Gastroesophageal sphincter (tissue), 4 donors: ENCODE data around the gene LGALS7. TPM values are rescaled to one million over a fixed set of nuclear protein-coding genes. Genes with fewer than 3 reads are reported as not detected.
"Not testable (repeated sequence)": the region's sequence is repeated elsewhere in the genome, so short reads cannot be mapped to it uniquely, and the experiment has no call there.

Source experiments
- ATAC-seq: fragments of 150-250 bp; one replicate; pipeline ENCODE4 v1.9.1; 2016; ENCODE audit warnings: mild to moderate bottlenecking, moderate library complexity
- H3K27ac ChIP-seq, 4 donors: fragments of 200-600 bp; sonication (generic) in 3 of 4; 1 replicate in 3 of 4; 2 replicates in 1 of 4; pipeline ENCODE4 v1.5.1; 2016 to 2019
- H3K27me3 ChIP-seq: fragments of 200-600 bp; sonication (generic); one replicate; pipeline ENCODE4 v1.5.1; 2019
- H3K36me3 ChIP-seq, 2 donors: fragments of 200-600 bp; sonication (generic); one replicate each; pipeline ENCODE4 v1.5.1; 2019; ENCODE audit warnings: control low read depth in 1 of 2
- H3K4me1 ChIP-seq, 3 donors: fragments of 200-600 bp; sonication (generic); 1 replicate in 2 of 3; 2 replicates in 1 of 3; pipeline ENCODE4 v1.5.1; 2016 to 2019; ENCODE audit warnings: control low read depth in 2 of 3
- H3K4me3 ChIP-seq, 2 donors: fragments of 200-600 bp; sonication (generic); one replicate each; pipeline ENCODE4 v1.5.1; 2019; ENCODE audit warnings: mild to moderate bottlenecking in 1 of 2, moderate library complexity in 1 of 2
- H3K9me3 ChIP-seq, 3 donors: fragments of 200-600 bp; sonication (generic); one replicate each; pipeline ENCODE4 v1.5.1; 2017 to 2019; ENCODE audit warnings: control low read depth in 2 of 3
- EP300 ChIP-seq: sonication (generic); formaldehyde crosslinking; IDR thresholded peaks from one replicate; pipeline ENCODE4 v1.6.1; 2017; ENCODE audit warnings: antibody characterized with exemption, mild to moderate bottlenecking
- POLR2A ChIP-seq, 2 donors: fragments of 450-650 bp; IDR thresholded peaks; one replicate each; pipeline ENCODE4 v1.6.1; 2017; ENCODE audit warnings: antibody characterized with exemption in 2 of 2, mild to moderate bottlenecking in 2 of 2, moderate library complexity in 1 of 2
- POLR2AphosphoS5 ChIP-seq: sonication (generic); formaldehyde crosslinking; IDR thresholded peaks from one replicate; pipeline ENCODE4 v1.6.1; 2017; ENCODE audit warnings: antibody characterized with exemption
- WGBS, 2 donors: methylation state at CpG; one replicate each; pipeline ENCODE4 v1.1.5; 2018; ENCODE audit warnings: low coverage in 1 of 2; 5-methylcytosine and 5-hydroxymethylcytosine counted together
- total RNA-seq, 4 donors: library from RNA; depleted of rRNA; stranded (reverse); fragments of >200 nt; gene quantifications; one replicate each; pipeline ENCODE4 v1.1.0, GENCODE V29; 2016
- TF ChIP-seq, protein P1 (sequence below), 4 experiments: fragments of 200-600 bp in 2 of 4; fragments of 450-650 bp in 2 of 4; sonication (generic) in 1 of 4; IDR thresholded peaks; one replicate each; pipeline ENCODE4 v1.5.1; 2017 to 2019; ENCODE audit warnings: antibody characterized with exemption in 4 of 4, mild to moderate bottlenecking in 2 of 4, moderate library complexity in 2 of 4

LGALS7 gene
- total RNA-seq, 4 donors from 2014 or later, result 25.8 TPM; not detected in 3

DNA sequence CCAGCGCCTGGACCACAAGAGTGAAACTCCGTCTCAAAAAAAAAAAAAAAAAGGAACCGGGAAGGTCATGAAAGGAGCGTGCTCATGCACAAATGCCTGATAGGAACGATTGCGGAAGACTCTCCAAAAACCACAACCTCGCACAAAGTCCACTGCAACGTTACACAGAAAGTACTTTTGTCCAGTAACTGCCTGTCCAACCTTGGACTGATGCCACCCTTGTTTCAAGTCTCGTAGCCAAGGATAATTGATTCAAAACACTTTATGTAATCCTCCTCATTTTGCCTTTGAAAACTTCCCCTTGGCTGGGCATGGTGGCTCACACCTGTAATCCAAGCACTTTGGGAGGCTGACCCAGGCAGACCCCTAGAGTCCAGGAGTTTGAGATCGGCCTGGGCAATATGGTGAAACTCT is 13.7 kb downstream of the LGALS7 start:
- Histone ChIP-seq H3K36me3 (no peaks in the 10 kb centered on the region), H3K4me1 (no peaks in the 10 kb centered on the region), H3K27me3 (peaks cover 3% of the 10 kb centered on the region), H3K9me3 (no peaks in the 10 kb centered on the region), H3K27ac (no peak overlapping the region), H3K4me3 (no peak overlapping the region)
- TF ChIP-seq EP300, result no peak
- TF ChIP-seq, protein P1, sequence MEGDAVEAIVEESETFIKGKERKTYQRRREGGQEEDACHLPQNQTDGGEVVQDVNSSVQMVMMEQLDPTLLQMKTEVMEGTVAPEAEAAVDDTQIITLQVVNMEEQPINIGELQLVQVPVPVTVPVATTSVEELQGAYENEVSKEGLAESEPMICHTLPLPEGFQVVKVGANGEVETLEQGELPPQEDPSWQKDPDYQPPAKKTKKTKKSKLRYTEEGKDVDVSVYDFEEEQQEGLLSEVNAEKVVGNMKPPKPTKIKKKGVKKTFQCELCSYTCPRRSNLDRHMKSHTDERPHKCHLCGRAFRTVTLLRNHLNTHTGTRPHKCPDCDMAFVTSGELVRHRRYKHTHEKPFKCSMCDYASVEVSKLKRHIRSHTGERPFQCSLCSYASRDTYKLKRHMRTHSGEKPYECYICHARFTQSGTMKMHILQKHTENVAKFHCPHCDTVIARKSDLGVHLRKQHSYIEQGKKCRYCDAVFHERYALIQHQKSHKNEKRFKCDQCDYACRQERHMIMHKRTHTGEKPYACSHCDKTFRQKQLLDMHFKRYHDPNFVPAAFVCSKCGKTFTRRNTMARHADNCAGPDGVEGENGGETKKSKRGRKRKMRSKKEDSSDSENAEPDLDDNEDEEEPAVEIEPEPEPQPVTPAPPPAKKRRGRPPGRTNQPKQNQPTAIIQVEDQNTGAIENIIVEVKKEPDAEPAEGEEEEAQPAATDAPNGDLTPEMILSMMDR (IDR thresholded peaks at IDR 0.05), result no peak
- no peak for TF ChIP-seq POLR2A (IDR thresholded peaks at IDR 0.05)
- TF ChIP-seq POLR2AphosphoS5, result no peak
- WGBS, 2 donors, result 47 to 65% methylated on average over 7 of the region's 10 CpGs
- ATAC-seq, result no peak

DNA sequence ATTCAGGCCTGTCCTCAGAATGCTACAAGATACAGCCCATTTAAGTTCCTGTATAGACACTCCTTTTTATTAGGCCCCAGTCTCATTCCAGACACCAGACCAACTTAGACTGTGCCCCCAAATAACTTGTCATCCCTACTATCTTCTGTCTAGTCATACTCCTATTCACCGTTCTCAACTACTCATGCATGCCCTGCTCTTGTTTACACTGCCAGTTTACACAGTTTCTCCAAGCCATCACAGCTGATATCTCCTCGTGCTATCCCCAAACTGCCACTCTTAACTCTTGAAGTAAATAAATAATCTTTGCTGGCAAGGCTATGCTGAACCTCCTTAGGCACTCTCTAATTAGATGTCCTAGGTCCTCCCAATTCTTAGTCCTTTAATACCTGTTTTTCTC is 19.1 kb downstream of the LGALS7 start:
- H3K9me3 ChIP-seq, H3K4me3 ChIP-seq, ATAC-seq, H3K4me1 ChIP-seq, H3K27me3 ChIP-seq, H3K27ac ChIP-seq, H3K36me3 ChIP-seq: not testable (repeated sequence)
- no CpG with 5 or more reads among the region's 2 CpGs for WGBS, 2 donors

DNA sequence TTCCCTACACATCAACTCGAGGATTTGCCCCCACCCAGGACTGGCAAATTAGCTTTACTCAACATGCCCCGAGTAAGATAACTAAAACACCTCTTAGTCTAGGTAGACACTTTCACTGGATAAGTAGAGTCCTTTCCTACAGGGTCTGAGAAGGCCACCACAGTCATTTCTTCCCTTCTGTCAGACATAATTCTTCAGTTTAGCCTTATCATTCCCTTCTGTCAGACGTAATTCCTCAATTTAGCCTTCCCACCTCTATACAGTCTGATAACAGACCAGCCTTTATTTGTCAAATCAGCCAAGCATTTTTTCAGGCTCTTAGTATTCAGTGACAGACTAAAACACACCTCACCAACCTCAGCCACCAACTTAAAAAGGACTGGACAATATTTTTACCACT is 19.5 kb downstream of the LGALS7 start:
- not testable (repeated sequence) for H3K36me3 ChIP-seq, H3K9me3 ChIP-seq, H3K27ac ChIP-seq, H3K4me3 ChIP-seq, H3K27me3 ChIP-seq, ATAC-seq, H3K4me1 ChIP-seq
- WGBS, 2 donors, result 67 to 74% methylated on average over 1 to 3 of the region's 3 CpGs

DNA sequence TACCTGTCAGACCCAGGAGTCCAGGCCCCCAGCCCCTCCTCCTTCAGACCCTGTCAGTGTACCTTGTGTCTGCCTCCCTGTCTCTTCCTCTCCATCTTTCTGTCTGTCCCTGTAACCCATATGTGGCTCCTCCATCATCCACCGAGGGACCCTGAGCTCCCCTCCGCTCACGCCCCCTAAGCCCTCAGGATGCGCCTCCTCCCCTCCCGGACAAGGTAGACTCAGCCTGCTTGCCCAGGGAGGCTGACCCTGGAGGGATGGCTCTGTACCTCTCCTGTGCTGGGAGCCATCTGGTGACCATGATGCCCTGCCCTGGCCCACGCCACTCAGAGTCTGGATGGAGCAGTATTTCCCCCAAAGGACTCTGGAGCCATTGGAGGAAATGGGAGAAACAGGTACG is 28.0 kb downstream of the LGALS7 start:
- no peak for ATAC-seq
- 80% methylated on average over 2 of the region's 7 CpGs; no CpG with 5 or more reads in 1 of the 2 donors for WGBS, 2 donors

DNA sequence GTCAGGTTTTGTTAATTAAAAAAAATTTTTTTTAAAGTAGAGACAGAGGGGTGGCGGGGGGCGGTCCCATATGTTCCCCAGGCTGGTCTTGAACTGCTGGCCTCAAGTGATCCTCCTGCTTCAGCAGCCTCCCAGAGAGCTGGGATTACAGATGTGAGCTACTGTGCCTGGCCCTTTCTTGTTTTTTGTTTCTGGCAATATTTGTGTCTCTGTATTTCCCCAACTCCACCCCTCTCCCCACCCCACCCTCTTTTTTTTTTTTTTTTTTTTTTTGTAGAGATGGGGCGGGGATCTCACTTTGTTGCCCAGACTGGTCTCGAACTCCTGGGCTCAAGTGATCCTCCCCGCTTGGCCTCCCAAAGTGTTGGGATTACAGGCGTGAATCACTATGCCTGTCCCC is 28.4 kb downstream of the LGALS7 start:
- no peak overlapping the region for H3K27ac ChIP-seq
- H3K4me3 ChIP-seq, result no peak overlapping the region
- no peaks in the 10 kb centered on the region for H3K27me3 ChIP-seq
- H3K9me3 ChIP-seq, result no peaks in the 10 kb centered on the region
- no peak for ATAC-seq
- TF ChIP-seq POLR2A (IDR thresholded peaks at IDR 0.05) (no peak), EP300 (no peak), POLR2AphosphoS5 (no peak)
- TF ChIP-seq, protein P1 (IDR thresholded peaks at IDR 0.05), result no peak
- H3K36me3 ChIP-seq, result no peaks in the 10 kb centered on the region
- WGBS, 2 donors, result 79 to 81% methylated on average over 4 of the region's 6 CpGs
- no peaks in the 10 kb centered on the region for H3K4me1 ChIP-seq

More for the DNA sequence above, 28.0 kb downstream of the LGALS7 start:
- Histone ChIP-seq H3K4me1 (no peaks in the 10 kb centered on the region), H3K27ac (no peak overlapping the region), H3K36me3 (no peaks in the 10 kb centered on the region), H3K9me3 (no peaks in the 10 kb centered on the region), H3K27me3 (no peaks in the 10 kb centered on the region), H3K4me3 (no peak overlapping the region)
- TF ChIP-seq POLR2AphosphoS5, result no peak
- no peak for TF ChIP-seq POLR2A (IDR thresholded peaks at IDR 0.05)
- no peak for TF ChIP-seq EP300
- TF ChIP-seq, protein P1 (IDR thresholded peaks at IDR 0.05), result no peak

DNA sequence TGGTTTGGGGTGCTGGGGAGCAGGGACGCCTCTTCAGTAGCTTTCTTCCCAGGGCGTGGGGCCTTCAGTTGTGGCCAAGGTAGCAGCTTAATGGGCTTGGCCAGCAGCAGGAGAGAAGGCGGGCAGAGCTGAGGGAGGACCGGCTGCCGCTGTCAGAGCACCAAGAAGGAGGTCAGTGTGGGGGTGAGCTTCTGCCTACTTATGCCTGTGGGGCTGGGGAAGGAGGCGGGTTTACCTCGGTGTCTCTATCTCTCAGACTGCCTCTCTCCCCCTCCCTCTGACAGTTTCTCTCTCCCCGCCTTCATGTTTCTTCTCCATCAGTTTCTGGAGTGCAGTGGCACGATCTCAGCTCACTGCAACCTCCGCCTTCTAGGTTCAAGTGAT is 29.0 kb downstream of the LGALS7 start, which contains the start of gene CAPN12:
Gene CAPN12, minus strand, starts transcription at position 177 of the 384 bp plus-strand sequence. CDS start 309 bp downstream, outside the sequence.
- Histone ChIP-seq H3K36me3 (no peaks in the 10 kb centered on the region), H3K4me1 (no peaks in the 10 kb centered on the region), H3K4me3 (no peak within 1 kb of the TSS), H3K27ac (no peak within 1 kb of the TSS), H3K27me3 (no peaks in the 10 kb centered on the region), H3K9me3 (no peaks in the 10 kb centered on the region)
- ATAC-seq, result no peak
- TF ChIP-seq, protein P1 (IDR thresholded peaks at IDR 0.05), result no peak
- WGBS, 2 donors, result 78 to 92% methylated on average over 6 to 7 of the region's 10 CpGs
